WI38 (cell line): ENCODE results near the gene ZBTB17.

Source experiments
- H3K4me3 ChIP-seq: 2 replicates; pipeline ENCODE4 v1.5.1; 2011; ENCODE audit warnings: low read depth, mild to moderate bottlenecking, control low read depth, low read length
- TF ChIP-seq, protein P1 (sequence below): IDR thresholded peaks from 2 replicates; pipeline ENCODE4 v1.5.1; 2012; ENCODE audit warnings: low read depth, mild to moderate bottlenecking, control low read depth, low read length

The ZBTB17 gene

DNA sequence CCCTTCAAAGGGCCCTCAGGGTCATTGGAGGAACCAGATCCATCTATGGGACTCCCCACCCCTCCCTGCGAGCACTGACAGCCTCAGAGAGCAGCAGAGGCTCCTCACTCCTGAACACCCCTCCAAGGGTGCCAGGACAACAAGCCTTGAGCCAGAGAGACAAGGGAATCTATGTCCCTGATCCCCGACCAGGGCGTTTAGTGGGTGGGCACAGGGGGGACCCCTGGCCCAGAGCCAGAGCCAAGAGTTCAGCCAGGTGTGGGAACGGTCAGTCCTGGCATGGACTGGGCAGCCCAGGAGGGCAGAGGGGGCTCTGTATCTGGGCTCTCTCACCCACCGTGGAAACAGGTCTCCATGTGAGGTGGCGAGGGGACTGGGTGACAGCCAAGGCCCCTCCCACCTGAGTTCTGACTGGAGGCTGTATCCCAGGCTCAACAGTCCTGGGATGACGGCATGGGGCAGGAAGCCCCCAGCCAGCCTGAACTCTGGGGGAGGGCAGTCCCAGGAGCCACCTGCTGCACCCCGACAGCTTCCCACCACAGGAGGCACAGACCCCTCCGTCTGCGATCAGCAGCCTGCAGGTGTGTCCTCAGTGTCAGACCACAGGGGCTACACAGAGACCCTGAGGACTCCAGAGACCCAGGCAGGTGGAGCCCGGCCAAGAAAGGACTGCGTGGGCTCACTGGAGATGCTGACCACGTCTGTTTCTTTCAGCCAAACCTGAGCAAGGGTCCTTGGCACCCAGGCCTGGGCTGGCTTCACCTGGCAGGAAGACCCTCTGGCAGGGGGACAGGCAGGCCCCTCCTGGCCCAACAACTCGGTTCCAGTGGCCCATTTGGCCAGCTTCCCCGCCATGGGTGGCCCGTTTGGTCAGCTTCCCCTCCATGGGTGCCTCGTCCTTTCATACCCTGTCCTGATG, 16.9 kb upstream of the ZBTB17 start:
- H3K4me3 ChIP-seq: no peak overlapping the region
- TF ChIP-seq, protein P1, sequence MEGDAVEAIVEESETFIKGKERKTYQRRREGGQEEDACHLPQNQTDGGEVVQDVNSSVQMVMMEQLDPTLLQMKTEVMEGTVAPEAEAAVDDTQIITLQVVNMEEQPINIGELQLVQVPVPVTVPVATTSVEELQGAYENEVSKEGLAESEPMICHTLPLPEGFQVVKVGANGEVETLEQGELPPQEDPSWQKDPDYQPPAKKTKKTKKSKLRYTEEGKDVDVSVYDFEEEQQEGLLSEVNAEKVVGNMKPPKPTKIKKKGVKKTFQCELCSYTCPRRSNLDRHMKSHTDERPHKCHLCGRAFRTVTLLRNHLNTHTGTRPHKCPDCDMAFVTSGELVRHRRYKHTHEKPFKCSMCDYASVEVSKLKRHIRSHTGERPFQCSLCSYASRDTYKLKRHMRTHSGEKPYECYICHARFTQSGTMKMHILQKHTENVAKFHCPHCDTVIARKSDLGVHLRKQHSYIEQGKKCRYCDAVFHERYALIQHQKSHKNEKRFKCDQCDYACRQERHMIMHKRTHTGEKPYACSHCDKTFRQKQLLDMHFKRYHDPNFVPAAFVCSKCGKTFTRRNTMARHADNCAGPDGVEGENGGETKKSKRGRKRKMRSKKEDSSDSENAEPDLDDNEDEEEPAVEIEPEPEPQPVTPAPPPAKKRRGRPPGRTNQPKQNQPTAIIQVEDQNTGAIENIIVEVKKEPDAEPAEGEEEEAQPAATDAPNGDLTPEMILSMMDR: no peak

DNA sequence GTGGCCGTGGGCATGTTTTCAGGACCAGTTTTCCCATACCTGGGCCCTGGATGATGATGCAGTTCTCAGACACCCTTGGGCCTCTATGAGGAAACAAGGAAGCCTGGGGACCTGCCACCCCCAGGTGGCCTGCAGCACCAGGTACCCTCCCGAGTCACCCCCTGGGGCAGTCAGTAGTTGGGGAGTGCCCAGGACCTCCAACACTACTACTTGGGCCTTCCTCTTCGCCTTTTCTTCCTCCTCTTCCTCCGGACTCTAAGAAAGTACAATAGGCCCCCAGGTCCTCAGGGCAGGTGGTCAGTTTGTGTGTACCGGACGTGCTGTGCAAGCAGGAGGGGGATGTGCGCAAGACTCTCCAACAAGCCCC, 16.3 kb upstream of the ZBTB17 start:
- TF ChIP-seq, protein P1: no peak
- no peak overlapping the region for H3K4me3 ChIP-seq

DNA sequence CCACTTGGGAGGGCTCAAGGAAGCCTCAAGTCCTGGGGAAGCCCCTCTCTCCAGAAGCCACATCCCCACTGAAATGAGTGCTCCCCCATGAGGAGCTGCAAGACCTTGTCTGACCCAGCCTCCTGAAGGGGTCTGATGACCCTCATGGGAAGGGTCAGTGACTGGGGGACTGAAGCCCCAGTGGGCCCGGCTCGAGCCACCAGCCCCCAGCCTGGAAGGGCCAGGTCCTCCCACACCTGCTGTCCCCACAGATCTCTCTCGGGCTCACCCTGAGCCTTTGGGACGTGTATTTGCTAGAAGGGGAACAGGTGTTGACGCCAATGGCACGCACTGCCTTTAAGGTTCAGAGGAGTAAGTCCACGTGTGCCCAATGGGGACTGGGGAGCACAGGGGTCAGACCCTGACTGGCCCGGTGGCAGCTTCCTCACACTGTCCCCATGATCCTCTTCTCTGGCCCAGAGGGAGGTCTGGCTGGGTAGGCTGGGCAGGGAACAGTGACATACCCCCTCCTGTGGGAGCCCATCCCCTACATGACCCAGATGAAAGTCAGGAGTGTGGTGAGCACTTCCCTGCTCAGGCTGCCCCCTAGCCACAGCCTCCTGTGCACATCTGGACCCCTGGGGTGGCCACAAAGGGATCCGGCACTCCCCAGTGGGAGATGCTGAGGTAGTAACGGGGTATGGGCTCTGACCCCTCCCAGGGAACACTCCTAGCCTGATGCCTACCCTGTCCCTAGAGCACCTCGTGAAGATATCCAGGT, 15.7 kb upstream of the ZBTB17 start:
- TF ChIP-seq, protein P1: no peak
- H3K4me3 ChIP-seq: no peak overlapping the region

DNA sequence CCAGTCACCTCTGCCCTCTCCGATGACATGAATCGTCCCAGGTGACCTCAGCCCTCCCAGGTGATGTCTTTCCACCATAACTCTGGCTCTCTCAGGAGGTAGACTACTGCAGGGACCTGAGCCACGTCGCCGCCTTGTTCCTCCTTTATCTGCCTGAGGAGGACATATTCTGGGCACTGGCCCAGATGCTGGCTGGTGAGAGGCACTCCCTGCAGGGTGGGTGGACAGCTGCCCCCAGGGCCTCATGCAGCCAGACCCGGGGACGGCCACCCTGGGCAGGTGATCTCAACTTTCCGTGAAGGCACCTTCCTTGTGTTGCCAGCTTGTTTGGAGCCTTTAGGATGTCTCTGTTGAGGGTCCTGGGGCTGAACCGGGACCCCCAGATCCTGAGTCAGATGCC, 13.9 kb upstream of the ZBTB17 start:
- TF ChIP-seq, protein P1: no peak
- H3K4me3 ChIP-seq: no peak overlapping the region

DNA sequence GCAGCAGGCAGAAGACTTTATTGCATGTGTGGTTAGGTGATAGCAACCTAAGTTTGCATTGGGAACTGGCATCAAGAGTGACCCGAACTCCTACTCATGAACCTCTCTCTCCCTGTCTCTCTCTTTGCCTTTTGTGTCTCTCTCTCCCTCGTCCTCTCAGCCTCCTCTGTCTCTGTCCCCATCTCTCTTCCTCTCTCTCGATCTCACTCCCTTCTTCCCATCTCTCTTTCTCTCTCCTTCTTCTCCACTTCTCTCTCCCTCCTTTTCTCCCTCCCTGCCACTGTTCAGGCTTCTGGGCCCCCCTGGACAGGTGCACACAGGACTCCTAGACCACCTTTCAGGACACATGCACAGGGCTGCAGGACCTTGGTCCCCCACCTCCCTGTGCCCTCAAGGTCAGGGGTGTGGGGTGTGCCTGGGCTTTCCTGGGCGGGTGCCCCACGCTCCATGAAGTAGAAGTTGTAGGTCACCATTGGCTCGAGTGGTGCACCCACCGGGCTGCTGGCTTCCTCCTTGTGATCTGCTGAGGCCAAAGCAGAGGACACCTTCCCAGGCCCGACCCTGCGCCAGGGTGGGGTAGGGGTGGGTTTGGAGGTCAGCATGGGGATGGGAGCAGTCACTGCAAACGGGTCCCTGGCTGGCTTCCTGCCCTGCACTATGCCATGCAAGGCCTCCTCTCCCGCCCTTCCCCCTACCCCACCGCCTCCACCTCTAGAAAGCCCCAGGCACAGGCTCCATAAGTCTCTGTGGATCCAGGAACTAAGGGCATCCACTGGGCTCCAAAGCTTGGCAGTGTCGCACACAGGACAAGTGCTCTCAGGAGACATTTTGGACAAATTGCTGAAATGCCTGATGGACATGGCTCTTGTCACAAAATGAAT, 13.2 kb upstream of the ZBTB17 start:
- TF ChIP-seq, protein P1: no peak
- H3K4me3 ChIP-seq: no peak overlapping the region

DNA sequence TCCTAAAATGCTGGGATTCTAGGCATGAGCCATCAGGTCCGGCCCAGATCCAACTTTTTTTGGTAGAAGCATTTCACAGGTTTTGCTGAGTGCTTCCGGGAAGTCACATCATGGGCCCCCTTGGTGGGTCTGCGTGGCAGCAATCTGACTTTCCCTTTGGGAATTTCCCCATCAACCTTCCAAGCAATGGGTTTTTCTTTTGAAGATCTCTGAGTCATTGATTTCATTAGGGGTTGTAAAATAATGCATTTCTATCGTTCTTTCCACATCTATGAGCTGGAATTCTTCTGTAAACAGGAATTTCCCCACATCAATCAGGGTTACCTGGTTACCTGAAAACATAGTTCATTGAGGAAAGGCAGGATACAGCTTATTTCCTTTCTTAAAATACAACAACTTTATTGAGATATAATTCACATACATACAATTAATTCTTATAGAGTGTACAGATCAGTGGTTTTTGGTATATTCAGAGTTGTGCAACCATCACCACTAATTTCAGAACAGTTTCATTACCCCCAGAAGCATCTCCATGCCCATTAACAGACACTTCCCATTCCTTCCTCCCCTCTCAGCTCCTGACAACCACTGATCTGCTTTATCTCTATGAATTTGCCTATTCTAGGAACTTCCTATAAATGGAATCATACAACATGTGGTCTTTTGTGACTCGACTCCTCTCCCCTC, 9.9 kb upstream of the ZBTB17 start:
- TF ChIP-seq, protein P1: no peak
- H3K4me3 ChIP-seq: no peak overlapping the region
